Epithelial cell of prostate (primary cell): ENCODE measurements around the gene PHKA1.
"Not testable (repeated sequence)": the region's sequence is repeated elsewhere in the genome, so short reads cannot be mapped to it uniquely, and the experiment has no call there.

ENCODE experiments used
- DNase-seq: peaks from one replicate; pipeline ENCODE4 v3.0.0-alpha.2; 2011; ENCODE audit warnings: low read depth, low spot score
- H3K27ac ChIP-seq: fragments of 450-650 bp; 2 replicates; pipeline ENCODE4 v1.5.1; 2017; ENCODE audit warnings: mild to moderate bottlenecking

Gene PHKA1

GRCh38 chrX:72673951-72674350 lies 40.2 kb downstream of the PHKA1 start:
- DNase-seq, H3K27ac ChIP-seq: not testable (repeated sequence)

GRCh38 chrX:72669508-72669907 lies 44.6 kb downstream of the PHKA1 start:
- not testable (repeated sequence) for DNase-seq

GRCh38 chrX:72666451-72666850 lies 47.7 kb downstream of the PHKA1 start:
- no peak for DNase-seq

More at GRCh38 chrX:72669508-72669907, 44.6 kb downstream of the PHKA1 start:
- not testable (repeated sequence) for H3K27ac ChIP-seq

GRCh38 chrX:72663737-72664136 lies 50.4 kb downstream of the PHKA1 start:
- H3K27ac ChIP-seq: no peak overlapping the region
- DNase-seq: no peak

More at GRCh38 chrX:72666451-72666850, 47.7 kb downstream of the PHKA1 start:
- H3K27ac ChIP-seq: no peak overlapping the region

- H3K27ac ChIP-seq: no peak overlapping the region
- DNase-seq: no peak
Measured at GRCh38 chrX:72662020-72662747, 51.9 kb downstream of the PHKA1 start.

GRCh38 chrX:72659723-72660122 lies 54.4 kb downstream of the PHKA1 start:
- no peak overlapping the region for H3K27ac ChIP-seq
- DNase-seq: no peak

- no peak overlapping the region for H3K27ac ChIP-seq
- DNase-seq: no peak
Measured at GRCh38 chrX:72652082-72652481, 62.0 kb downstream of the PHKA1 start.

GRCh38 chrX:72644946-72645345 lies 69.2 kb downstream of the PHKA1 start:
- peak overlapping the region; percentile 22 for H3K27ac ChIP-seq
- DNase-seq: no peak

GRCh38 chrX:72641611-72642010 lies 72.5 kb downstream of the PHKA1 start:
- no peak overlapping the region for H3K27ac ChIP-seq
- no peak for DNase-seq

- DNase-seq: no peak
- no peak overlapping the region for H3K27ac ChIP-seq
Measured at GRCh38 chrX:72635930-72636329, 78.2 kb downstream of the PHKA1 start.

- H3K27ac ChIP-seq: no peak overlapping the region
- DNase-seq: no peak
Measured at GRCh38 chrX:72634331-72634730, 79.8 kb downstream of the PHKA1 start.

- no peak for DNase-seq
- H3K27ac ChIP-seq: no peak overlapping the region
Measured at GRCh38 chrX:72630185-72630584, 83.9 kb downstream of the PHKA1 start.

- no peak for DNase-seq
- H3K27ac ChIP-seq: no peak overlapping the region
Measured at GRCh38 chrX:72624194-72624593, 89.9 kb downstream of the PHKA1 start.

GRCh38 chrX:72621625-72622485 lies 92.3 kb downstream of the PHKA1 start:
- DNase-seq: no peak
- H3K27ac ChIP-seq: peak overlapping the region; percentile 89

- DNase-seq: no peak
- H3K27ac ChIP-seq: peak overlapping the region; percentile 89
Measured at GRCh38 chrX:72621163-72621562, 92.9 kb downstream of the PHKA1 start.

GRCh38 chrX:72620550-72621145 lies 93.5 kb downstream of the PHKA1 start:
- peak; percentile 50 for DNase-seq
- H3K27ac ChIP-seq: peak overlapping the region; percentile 89

GRCh38 chrX:72609313-72609712 lies 104.8 kb downstream of the PHKA1 start:
- H3K27ac ChIP-seq: no peak overlapping the region
- DNase-seq: no peak

GRCh38 chrX:72604705-72605104 lies 109.4 kb downstream of the PHKA1 start:
- DNase-seq: no peak
- no peak overlapping the region for H3K27ac ChIP-seq

GRCh38 chrX:72604112-72604511 lies 110.0 kb downstream of the PHKA1 start:
- DNase-seq: no peak

GRCh38 chrX:72591038-72591437 lies 123.1 kb downstream of the PHKA1 start:
- DNase-seq, H3K27ac ChIP-seq: not testable (repeated sequence)

More at GRCh38 chrX:72604112-72604511, 110.0 kb downstream of the PHKA1 start:
- no peak overlapping the region for H3K27ac ChIP-seq

- no peak for DNase-seq
- H3K27ac ChIP-seq: no peak overlapping the region
Measured at GRCh38 chrX:72584163-72584562, 129.9 kb downstream of the PHKA1 start.
